ENCODE data around the gene TUBB.
A peak's percentile ranks its signal among the peaks of the same experiment; 100 is the strongest.
"Not testable (repeated sequence)": the region's sequence is repeated elsewhere in the genome, so short reads cannot be mapped to it uniquely, and the experiment has no call there.

The TUBB gene

GRCh38 chr6:30738532-30738931 lies 18.4 kb downstream of the TUBB start:
- no peak for DNase-seq (ENCODE audit: low read depth in 3 of 3)

GRCh38 chr6:30740540-30740870 lies 20.4 kb downstream of the TUBB start:
- no peak for DNase-seq (ENCODE audit: low read depth in 3 of 3)

GRCh38 chr6:30741063-30741779 lies 21.1 kb downstream of the TUBB start:
- peak in 1 of 3 experiments; percentile 38 for DNase-seq (ENCODE audit: low read depth in 3 of 3)

DNA sequence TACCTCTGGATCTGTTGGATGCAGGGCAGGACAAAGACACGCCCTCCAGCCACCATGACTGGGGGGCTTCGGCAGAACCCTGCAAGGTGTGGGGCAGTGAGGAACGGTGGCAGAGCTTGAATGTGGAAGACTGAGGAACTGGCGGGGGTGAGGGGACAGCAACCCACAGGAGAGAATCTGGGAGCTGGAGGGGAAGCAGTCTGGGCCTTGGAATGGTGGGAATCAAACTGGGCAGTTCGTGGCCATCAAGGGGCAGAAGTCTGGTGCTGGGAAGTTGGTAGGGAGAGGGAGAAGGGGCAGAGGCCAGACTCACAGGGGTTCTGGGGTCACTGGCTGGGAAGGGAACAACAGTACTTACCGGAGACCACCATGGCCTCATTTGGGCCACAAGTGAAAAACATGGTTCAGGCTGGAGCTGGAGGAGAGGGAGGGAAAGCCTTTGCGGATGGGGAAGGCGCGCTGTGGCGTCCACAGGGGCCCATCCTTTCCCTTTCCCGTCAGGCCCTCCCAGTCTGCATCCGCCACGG lies 21.7 kb downstream of the TUBB start:
- DNase-seq (ENCODE audit: low read depth in 3 of 3): peak; percentile 53 to 65 (median 57)

DNA sequence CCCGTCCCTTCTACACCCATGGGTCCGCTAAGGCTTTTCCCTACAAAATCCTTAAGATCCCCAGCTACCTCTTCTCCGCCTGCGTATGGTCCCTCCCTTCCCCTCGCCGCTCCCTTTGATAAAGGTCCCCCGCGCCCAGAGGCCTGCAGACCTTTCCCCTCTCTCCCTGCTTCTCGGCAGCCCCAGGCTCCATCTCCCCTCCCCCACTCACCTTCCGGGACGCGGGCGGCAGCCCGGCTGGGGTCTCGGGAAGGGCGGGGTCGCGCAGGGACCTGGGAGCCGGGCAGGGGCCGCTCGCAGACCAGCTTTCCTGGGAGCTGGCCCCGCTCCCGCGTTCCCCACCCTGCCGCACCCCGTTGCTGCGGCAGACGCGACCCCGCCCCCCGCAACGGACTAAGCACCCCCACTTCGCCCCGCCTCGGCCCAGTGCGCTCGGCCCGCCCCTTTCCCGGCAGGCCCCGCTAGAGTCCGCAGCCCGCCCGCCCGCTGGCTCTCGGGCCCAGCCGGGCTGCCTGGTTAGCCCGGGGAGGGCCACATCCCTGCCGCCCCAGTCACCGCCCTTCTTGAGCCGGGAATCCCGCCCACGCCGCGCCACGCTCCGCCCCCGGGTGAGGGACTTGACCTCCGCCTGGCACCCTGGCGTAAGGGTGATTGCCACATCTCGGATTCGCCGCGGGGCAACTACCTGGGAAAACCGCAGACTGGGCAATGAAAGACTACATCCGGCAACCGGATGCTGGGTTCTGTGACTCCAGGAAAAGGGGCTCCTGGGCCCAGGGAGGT lies 22.4 kb downstream of the TUBB start, which contains the start of gene FLOT1:
TSS of gene FLOT1 (minus strand) at position 372 of the 783 bp plus-strand sequence. CDS start 498 bp downstream, outside the sequence.
- peak; percentile 89 to 95 (median 91) for DNase-seq (ENCODE audit: low read depth in 3 of 3)

DNA sequence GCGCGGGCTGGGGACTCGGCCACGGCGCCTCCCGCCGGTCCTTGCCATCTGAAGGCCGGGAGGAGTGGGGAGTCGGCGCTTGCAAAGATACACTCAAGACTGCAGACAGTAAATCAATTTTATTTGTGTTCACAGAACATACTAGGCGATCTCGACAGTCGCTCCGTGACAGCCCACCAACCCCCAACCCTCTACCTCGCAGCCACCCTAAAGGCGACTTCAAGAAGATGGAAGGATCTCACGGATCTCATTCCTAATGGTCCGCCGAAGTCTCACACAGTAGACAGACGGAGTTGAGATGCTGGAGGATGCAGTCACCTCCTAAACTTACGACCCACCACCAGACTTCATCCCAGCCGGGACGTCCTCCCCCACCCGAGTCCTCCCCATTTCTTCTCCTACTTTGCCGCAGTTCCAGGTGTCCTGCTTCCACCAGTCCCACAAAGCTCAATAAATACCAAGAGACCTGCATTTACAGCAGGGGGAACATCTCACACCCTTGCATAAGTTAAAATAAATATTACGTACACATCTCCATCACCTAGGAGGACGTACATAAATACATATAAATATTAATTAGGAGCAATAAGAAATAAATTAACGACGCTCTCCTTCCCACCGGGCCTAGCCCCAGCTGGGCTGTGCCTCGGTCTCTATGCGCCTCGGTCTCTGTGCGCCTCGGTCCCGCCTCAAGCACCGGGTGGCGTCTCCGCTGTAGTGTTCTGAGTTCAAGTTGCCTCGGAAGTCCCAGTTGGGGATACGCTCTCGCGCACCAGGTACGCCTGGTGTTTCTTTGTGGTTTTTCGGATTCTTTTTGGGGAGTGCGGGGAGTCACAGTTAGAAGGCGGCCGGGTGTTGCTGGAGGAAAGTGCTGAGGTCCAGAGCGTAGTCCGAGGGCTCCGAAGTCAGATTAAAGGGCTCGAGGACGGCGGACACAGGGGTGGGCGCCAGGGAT lies 23.2 kb downstream of the TUBB start:
- DNase-seq (ENCODE audit: low read depth in 3 of 3): no peak

- DNase-seq (ENCODE audit: low read depth in 3 of 3): peak; percentile 84 to 86 (median 86)
Observed at GRCh38 chr6:30744054-30744805, 24.1 kb downstream of the TUBB start, which contains the start of gene IER3. TSS of gene IER3 (minus strand) at chr6:30744547. CDS start at chr6:30744518, 29 bp downstream.

- DNase-seq (ENCODE audit: low read depth in 3 of 3): no peak
Observed at GRCh38 chr6:30747300-30747687, 27.1 kb downstream of the TUBB start.

DNA sequence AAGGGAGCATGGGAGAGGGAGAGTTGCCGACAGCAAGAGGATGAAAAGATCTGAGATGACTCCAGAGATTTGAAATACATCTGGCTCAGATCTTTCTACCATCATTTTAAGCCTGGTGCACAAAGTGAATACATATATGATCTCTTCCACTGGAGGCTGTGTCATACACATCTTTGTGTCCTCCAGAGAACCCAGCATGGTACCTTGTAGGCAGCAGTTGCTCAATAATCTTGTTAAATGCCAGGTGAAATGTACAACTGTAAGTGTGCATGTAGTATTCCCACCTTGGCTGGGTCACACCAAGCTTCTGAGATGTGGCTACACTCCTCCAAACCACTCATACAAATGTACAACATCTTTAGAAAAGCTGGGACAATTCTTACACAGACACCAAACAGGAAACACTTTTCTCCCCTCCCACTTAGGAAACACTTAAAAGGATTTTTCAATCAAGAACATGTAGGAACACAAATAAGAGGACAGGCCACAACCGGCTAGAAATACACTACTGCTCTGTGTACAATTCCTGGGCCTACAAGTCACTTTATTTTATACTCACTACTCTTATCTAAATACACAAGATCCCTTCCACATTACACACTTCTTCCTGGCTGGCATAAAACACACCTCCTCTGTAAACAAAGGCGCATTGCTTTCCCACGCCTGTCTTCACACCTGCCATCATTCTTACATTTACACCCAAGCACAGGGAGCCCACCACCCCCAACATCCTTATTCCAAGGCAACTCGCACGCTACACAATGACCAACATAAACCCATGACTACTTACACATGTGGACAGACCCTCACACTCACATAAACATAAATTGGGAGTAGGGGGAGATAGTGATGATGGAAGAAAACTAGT lies 28.0 kb downstream of the TUBB start:
- no peak for DNase-seq (ENCODE audit: low read depth in 3 of 3)

GRCh38 chr6:30748851-30749540 lies 28.8 kb downstream of the TUBB start:
- DNase-seq (ENCODE audit: low read depth in 3 of 3): no peak

DNA sequence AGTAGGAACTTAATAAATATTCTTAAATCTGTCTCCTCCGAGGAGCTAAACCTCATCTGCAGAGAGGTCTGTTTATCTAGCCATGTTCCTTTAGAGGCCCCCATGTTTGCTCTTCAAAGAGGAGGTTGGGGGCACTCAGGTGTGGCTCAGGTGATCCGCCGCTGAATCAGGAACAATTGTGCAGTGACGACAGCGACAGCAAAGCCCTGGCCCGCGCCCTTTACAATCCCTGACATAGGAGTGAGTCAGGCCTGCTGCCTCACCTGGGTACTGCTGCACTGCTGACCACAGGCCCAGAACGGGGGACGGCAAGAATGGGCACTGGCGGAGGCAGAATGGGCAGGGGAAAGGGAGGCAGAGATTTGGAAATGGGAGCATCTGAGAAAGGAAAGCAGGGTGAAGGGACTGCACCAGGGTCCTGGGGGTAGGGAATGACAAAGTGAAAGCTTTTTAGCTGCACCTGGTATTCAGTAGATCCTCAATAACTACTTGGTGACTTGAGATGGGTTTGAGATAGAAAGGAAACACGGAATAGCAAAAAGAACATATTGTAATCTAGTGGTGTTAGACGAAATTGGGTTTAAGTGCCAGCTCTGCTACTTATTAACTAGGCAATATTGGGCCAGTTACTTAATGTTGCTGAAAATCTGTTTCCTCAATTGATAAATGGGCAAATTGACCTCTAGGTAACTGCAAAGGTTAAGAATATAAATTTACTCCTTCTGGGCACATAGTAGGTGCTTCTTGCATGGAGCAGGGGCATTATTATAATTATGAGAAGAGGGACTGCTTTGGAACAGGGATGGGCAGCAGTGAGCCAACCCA lies 29.6 kb downstream of the TUBB start:
- no peak for DNase-seq (ENCODE audit: low read depth in 3 of 3)

DNA sequence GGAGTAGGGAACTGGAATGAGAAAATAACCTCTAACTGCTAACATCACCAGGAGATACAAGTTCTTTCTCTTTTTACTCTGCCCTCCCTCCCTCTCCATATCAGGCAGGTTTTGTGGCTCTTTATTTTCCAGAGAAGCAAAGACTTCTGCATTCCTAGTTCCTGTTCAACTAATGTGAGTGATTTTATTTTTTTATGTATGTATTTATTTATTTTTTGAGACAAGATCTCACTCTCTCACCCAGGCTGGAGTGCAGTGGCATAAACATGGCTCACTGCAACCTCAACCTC lies 30.2 kb downstream of the TUBB start:
- no peak for DNase-seq (ENCODE audit: low read depth in 3 of 3)

DNA sequence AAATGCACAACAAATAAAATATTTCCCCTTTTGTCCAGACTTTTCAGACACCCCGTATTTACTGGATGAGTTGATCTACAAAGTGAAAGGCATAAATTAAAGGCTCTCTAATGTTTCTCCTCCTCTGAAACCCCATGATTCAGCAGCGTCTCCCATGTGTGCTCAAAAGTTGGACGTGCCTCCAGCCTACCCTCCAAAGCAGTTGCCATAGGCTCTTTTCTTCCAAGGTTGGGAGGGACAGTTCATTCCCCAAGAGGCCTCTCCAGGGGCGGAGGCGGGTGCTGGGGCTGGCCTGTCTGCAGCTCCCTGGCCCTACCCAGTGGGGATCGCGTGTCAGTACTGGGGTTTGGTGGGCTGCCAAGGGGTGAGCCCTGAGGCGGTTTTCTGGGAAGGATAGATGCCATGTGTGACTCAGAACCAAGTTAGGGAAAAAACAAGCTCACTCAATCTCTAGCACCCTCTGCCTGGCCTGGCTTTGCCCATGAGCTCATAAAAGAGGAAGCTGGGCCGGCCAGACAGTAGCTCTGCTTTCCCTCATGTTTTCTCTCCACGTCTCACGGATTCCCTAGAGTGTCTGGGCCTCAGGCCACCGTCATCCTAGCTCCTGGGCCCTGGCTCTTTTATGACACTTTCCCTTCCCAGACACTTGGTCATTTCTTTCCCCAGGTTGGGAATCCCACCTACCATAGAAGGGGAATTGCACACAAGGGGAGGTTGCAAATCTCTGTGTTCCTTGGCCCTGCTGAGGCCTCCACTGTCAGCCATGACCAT lies 32.2 kb downstream of the TUBB start:
- no peak for DNase-seq (ENCODE audit: low read depth in 3 of 3)

DNA sequence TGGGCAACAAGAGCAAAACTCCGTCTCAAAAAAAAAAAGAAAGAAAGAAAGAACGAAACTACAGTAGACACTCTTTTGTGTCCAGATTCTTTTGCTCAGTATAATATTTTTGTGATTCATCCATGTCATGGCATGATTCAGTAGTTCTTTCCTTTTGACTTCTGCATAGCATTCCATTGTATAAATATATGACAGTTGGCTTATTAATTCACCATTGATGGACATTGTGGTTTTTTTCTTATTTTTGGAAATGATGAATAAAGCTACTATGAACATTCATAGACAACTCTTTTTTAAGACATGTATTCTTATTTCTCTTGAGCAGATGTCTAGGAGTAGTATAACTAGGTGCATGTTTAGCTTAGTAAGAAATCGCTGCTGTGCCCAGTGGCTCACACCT lies 34.5 kb downstream of the TUBB start:
- DNase-seq (ENCODE audit: low read depth in 3 of 3): no peak

DNA sequence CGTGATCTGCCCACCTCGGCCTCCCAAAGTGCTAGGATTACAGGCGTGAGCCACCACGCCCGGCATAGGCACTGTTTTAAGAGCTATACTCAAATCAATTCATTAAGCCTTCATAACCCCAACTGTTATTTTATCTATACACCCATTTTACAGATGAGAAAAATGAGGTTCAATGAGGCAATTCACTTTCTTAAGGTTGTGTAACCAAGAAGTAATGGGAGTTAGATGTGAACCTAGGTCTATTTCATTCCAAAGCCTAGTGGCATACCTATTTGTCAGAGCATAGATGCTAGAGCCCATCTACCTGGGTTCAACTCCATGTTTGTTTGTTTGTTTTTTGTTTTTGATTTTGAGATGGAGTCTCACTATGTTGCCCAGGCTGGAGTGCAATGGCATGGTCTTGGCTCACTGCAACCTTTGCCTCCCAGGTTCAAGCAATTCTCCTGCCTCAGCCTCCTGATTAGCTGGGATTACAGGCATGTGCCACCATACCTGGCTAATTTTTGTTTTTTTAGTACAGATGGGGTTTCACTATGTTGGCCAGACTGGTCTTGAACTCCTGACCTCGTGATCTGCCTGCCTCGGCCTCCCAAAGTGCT lies 36.4 kb downstream of the TUBB start:
- not testable (repeated sequence) for DNase-seq (ENCODE audit: low read depth in 3 of 3)

DNA sequence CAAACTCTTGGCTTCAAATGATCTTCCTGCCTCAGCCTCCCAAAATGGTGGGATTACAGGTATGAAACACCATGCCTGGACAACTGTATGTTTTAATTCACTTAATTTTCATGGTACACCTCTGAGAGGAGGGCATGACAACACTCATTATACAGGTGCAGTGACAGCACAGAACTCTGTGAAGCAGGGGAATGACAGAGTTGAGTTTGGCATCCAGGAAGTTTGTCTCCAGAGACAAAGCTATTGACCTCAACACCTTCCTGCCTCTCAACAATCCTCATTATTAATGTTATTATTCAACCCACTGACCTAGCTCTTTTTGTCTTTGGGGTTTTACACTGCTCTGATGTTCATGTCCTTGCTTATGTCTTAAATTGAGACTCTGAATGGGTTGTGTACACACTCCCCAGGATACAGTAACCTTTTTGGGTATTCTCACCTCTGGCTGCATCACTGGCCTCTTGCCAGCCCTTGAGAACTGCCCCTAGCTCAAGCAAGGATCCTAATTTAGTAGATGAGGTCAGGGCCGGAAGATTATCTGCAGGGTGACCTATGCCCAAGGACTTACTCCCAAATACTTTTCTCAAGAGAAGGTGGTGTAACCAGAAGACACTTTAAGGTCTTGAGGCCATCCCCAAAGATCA lies 37.2 kb downstream of the TUBB start:
- no peak for DNase-seq (ENCODE audit: low read depth in 3 of 3)
